IMR-90 (cell line): ENCODE results near the gene KATNB1.
A peak's percentile ranks its signal among the peaks of the same experiment; 100 is the strongest.

ENCODE experiments used
- CEBPB ChIP-seq: IDR thresholded peaks from 2 replicates; pipeline ENCODE4 v1.6.1; 2012; ENCODE audit warnings: low read depth, low read length, improper control_type of control experiment
- MAZ ChIP-seq: IDR thresholded peaks from 2 replicates; pipeline ENCODE4 v1.6.1; 2012; ENCODE audit warnings: low read depth, mild to moderate bottlenecking, low read length, improper control_type of control experiment, moderate library complexity, borderline replicate concordance
- NFE2L2 ChIP-seq: fragments of 150-350 bp; IDR thresholded peaks from 2 replicates; pipeline ENCODE4 v1.6.1; 2016; ENCODE audit warnings: low read depth, mild to moderate bottlenecking, low read length
- POLR2A ChIP-seq: IDR thresholded peaks from 2 replicates; pipeline ENCODE4 v1.6.1; 2012; ENCODE audit warnings: mild to moderate bottlenecking, low read depth, low read length
- RAD21 ChIP-seq: IDR thresholded peaks from 2 replicates; pipeline ENCODE4 v1.6.1; 2012; ENCODE audit warnings: low read length, improper control_type of control experiment
- RFX5 ChIP-seq: IDR thresholded peaks from 2 replicates; pipeline ENCODE4 v1.8.0; 2012; ENCODE audit warnings: low read depth, mild to moderate bottlenecking, low read length, moderate library complexity
- SMC3 ChIP-seq: fragments of 150-350 bp; IDR thresholded peaks from 2 replicates; pipeline ENCODE4 v1.6.1; 2016; ENCODE audit warnings: low read depth, mild to moderate bottlenecking, antibody characterized with exemption, low read length, moderate library complexity
- TF ChIP-seq, protein P1 (sequence below): conservative IDR thresholded peaks from 2 replicates; pipeline ENCODE4 v1.5.1; 2012; ENCODE audit warnings: mild to moderate bottlenecking, low read depth, low read length, improper control_type of control experiment
- TF ChIP-seq, protein P2 (sequence below): fragments of 150-350 bp; IDR thresholded peaks from 2 replicates; pipeline ENCODE4 v1.6.1; 2017; ENCODE audit warnings: mild to moderate bottlenecking, antibody characterized with exemption, low read length, low read depth

DNA sequence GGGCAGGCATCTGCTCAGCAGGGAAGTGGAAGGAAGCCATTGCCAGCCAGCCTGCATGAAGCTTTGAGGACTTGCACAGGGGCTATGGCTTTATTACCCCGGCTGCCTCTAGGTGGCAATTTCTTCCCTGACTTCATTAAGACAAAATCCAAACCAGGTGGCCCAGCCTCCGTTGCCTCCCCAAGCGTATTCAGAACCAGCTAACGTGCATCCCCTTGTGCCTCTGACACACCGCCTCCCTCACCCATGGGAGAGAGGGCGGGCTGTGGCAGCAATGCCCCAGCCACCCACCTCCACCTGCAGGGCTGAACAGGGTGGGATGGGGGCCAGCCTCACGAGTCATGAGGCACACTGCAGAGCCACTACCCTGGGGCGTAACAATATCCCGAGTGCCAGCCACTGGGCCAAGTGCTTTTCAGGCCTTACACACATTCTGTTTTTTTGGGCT lies 59.9 kb downstream of the KATNB1 start:
- TF ChIP-seq, protein P1, sequence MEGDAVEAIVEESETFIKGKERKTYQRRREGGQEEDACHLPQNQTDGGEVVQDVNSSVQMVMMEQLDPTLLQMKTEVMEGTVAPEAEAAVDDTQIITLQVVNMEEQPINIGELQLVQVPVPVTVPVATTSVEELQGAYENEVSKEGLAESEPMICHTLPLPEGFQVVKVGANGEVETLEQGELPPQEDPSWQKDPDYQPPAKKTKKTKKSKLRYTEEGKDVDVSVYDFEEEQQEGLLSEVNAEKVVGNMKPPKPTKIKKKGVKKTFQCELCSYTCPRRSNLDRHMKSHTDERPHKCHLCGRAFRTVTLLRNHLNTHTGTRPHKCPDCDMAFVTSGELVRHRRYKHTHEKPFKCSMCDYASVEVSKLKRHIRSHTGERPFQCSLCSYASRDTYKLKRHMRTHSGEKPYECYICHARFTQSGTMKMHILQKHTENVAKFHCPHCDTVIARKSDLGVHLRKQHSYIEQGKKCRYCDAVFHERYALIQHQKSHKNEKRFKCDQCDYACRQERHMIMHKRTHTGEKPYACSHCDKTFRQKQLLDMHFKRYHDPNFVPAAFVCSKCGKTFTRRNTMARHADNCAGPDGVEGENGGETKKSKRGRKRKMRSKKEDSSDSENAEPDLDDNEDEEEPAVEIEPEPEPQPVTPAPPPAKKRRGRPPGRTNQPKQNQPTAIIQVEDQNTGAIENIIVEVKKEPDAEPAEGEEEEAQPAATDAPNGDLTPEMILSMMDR = peak; percentile 32
- TF ChIP-seq MAZ (no peak), SMC3 (0 out of 2 replicates have a peak, but pooled peaks have one; percentile 5), RFX5 (no peak), NFE2L2 (no peak), POLR2A (no peak), RAD21 (peak; percentile 25; the same call in 1 of the 2 replicates), CEBPB (no peak)
- TF ChIP-seq, protein P2, sequence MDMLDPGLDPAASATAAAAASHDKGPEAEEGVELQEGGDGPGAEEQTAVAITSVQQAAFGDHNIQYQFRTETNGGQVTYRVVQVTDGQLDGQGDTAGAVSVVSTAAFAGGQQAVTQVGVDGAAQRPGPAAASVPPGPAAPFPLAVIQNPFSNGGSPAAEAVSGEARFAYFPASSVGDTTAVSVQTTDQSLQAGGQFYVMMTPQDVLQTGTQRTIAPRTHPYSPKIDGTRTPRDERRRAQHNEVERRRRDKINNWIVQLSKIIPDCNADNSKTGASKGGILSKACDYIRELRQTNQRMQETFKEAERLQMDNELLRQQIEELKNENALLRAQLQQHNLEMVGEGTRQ = no peak
